ENCODE measurements around the gene RNF180.
"Not testable (repeated sequence)": the region's sequence is repeated elsewhere in the genome, so short reads cannot be mapped to it uniquely, and the experiment has no call there.

Gene RNF180

DNA sequence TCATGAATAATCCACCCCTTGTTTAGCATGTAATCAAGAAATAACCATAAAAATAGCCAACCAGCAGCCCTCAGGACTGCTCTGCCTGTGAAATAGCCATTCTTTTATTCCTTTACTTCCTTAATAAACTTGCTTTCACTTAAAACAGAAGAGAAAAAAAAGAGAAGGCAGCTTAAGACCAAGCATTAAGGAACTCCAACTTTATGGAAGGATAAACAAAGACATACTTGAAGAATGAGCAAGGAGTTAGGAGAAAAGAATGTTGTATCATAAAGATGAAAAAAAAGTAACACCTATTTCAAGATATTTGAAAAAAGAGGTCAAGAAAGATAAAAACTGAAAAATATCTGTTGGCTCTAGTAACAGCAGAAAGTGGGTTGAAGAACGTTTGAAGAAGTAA lies 107.6 kb downstream of the RNF180 start:
- no peak for DNase-seq (ENCODE audit: low read depth in 2 of 2)

DNA sequence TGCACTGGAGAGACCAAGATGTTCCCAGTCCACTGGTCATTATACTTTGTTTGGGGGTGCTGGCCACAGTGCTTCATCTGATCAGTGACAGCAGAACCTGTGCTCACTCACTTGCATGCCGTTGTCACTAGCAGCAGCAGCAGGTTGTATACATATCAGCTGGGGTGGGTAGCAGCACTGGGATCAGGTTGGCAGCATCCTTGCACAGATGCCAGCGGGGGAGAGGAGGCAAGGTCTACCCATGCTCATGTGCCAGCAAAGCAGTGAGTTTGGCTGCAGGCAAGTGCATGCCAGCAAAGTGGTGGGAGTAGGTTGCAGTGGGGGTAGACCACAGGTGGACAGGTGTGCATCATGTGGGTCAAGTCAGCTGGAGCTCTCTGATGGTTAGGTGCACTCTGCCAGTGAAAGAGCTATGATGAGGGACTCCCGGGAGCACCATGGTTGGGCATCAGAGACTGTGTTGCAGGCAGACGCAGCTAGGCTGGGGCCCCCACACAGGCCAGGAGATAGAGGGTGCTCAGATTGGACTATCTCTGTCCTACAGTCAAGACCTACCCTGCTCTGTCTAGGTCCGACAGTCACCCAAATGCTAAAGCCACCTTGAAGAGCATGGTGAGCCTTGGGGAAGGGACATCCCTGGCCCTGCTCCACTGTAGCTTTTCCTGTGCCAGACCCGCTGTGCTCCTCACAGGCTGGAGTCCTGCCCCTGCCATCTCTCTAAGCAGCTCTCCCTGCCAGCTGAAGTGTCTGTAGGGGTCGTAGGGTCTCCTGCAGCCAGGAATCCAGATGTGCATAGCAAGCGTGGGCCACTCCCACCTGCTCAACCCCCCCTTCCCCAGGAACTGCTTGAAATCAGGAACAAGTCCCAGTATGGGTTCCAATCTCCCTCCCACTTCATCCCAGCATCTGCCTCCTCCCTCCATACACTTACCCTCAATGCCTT lies 119.8 kb downstream of the RNF180 start:
- DNase-seq (ENCODE audit: low read depth in 2 of 2): no peak

DNA sequence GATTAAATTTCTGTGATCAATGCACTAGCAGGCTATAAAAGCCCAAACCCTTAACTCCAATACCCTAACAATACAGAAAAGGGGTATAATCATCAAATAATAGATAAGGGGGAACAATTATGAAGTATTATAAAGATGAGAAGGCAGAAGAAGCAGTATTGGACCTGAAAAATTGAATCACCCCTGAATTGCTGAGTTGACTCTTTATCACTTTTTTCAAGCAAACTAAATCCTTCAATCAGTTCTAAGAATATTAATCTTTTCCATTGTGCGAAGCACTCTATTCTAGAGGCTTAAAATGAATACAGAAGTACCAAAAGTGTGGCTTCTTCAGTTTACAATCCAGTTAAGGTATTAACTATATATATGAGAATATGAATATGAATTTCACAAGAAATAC lies 120.7 kb downstream of the RNF180 start:
- DNase-seq (ENCODE audit: low read depth in 2 of 2): no peak

DNA sequence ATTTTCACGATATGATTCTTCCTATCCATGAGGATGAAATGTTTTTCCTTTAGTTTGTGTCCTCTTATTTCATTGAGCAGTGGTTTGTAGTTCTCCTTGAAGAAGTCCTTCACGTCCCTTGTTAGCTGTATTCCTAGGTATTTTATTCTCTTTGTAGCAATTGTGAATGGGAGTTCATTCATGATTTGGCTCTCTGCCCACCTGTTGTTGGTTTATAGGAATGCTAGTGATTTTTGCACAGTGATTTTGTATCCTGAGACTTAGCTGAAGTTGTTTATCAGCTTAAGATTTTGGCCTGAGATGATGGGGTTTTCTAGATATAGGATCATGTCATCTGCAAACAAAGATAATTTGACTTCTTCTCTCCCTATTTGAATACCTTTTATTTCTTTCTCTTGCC lies 122.9 kb downstream of the RNF180 start:
- DNase-seq (ENCODE audit: low read depth in 2 of 2): not testable (repeated sequence)

DNA sequence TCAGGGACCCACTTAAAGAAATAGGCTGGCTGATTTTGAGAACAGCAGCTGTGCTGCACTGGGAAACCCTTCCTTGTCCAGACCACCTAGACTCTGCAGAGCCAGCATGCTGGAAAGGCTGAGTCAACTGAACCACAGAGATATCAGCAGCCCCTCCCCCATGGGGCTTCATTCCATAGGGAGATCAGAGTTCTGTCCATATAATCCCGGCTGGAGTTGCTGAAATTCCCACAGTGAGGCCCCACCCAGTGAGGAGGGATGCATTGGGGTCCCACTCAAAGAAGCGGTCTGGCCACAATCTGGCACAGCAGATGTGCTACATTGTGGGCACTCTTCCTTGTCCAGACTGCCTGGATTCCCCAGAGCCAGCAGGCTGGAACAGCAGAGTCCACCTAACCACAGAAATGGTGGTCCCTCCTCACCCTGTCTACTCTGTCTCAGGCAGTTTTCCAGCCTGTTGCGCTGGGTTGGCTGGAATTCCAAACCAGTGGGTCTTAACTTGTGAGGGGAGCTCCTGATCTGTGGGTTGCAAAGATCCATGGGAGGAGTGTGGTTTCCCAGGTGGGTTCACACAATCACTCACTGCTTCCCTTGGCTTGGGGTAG lies 127.1 kb downstream of the RNF180 start:
- no peak for DNase-seq (ENCODE audit: low read depth in 2 of 2)

DNA sequence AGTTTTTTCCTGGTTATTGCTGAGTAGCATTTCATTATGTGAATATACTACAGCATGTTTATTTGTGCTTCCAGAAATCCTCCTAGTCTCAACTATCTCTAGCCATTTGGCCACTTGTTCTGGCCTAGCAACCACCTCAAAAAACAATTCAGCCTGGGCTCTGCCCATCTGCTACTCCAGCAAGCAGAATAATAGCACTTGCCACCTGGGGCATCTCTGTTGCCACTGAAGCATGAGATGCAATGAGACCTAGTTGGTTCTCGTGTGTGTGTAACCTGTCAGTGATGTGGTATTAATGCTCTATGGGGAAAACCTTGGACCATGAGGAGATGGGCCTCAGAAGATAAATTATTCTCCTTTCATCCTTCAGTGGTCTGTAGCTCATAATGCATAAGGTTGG lies 129.5 kb downstream of the RNF180 start:
- no peak for DNase-seq (ENCODE audit: low read depth in 2 of 2)

DNA sequence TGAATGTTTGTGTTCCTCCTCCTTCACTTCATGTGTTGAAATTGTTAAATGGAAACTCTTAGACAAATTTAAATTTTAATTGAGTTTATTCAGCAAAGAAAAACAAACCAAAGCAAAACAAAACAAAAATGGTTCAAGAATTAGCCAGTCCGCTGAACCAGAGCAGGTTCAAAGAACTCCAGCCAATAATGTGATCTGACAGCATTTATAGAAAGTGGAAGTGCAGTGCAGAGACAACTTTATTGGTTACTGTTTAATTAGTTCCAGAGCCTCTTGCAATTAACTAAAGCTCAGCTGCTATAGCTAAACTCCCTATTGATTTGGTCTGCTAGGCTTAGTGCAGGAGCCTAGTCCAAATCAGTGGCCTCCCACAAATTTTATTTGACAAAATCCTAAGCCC lies 132.9 kb downstream of the RNF180 start:
- no peak for DNase-seq (ENCODE audit: low read depth in 2 of 2)

DNA sequence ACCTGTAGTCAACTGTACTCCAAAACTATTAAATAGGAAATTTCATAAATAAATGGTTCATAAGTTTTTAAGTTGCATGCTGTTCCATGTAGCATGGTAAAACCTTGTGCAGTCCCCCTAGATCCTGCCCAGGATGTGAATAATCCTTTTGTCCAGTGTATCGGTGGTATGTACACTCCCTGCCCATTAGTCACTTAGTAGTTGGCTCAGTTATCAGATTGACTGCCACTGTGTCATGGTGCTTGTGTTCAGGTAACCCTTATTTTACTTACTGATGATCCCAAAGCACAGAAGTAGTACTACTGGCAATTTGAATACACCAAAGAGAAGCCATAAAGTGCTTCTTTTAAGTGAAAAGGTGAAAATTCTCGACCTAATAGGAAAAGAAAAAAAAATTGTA lies 134.2 kb downstream of the RNF180 start:
- no peak for DNase-seq (ENCODE audit: low read depth in 2 of 2)

DNA sequence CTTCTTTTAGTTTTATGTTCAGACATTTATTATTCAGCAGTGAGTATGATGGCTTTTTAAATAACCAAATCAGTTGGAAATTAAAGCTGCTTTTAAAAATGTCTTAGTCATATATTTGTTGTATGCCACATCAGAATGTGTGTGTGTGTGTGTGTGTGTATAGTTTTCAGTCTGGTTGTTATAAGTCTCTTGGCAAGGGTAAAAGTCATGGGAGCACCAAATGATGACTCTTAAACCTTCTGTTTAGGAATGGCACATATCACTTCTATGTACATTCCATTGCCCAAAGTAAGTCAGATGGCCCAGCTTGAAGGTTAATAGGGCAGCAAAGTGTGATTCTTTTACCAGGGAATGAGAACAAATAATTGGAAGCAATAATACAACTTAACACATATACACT lies 135.9 kb downstream of the RNF180 start:
- DNase-seq (ENCODE audit: low read depth in 2 of 2): no peak

DNA sequence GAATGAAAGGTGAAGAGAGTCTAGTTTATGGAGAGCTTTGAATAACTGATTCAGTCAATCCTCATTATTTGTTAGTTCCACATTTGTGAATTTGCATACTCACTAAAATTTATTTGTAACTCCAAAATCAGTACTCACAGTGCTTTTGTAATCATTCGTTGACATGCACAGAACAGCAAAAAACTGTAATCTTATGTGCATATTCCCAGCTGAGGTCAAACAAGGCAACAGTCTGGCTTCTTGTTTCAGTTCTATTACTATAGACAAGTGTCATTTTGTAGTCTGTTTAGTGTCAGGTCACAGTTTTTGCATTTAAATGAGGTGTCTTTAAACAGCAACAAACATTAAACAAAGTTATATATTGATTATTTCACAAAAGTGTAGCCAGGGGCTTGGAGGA lies 142.5 kb downstream of the RNF180 start:
- no peak for DNase-seq (ENCODE audit: low read depth in 2 of 2)

DNA sequence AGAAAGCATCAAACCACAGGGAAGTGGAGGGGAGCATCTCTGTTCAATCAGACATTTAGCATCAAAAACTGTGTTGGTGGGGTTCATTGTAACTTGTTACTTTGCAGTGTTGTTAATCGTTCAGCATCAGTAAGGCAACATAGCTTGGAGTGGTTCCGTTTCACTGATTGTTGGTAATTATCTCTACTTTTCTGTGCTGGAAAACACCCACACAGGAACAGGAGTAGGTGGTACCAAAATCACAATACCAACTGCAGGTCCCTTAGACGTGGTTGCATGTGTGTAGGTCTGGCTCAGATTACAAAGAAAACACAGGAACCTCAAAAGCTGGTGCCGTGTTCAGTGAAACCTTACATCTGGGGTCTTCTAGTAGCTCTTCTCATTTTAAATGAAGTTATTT lies 146.8 kb downstream of the RNF180 start:
- no peak for DNase-seq (ENCODE audit: low read depth in 2 of 2)

DNA sequence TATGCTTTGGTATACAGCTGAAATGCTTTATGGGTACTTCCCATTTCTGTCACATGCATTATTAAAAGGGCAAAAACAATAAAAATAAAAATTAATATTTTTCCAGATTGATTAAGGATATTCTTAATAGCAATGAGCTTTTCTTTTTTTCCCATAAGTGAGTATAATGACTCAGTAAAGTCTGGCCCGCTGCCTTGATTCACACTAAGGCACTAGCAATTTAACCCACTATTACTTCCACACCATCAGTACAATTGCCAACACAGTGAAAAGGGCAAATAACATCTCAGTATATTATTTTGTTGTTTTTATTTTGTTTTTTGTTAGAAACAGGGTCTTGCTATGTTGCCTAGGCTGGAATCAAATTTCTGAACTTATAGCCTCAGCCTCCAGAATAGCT lies 150.1 kb downstream of the RNF180 start:
- no peak for DNase-seq (ENCODE audit: low read depth in 2 of 2)

DNA sequence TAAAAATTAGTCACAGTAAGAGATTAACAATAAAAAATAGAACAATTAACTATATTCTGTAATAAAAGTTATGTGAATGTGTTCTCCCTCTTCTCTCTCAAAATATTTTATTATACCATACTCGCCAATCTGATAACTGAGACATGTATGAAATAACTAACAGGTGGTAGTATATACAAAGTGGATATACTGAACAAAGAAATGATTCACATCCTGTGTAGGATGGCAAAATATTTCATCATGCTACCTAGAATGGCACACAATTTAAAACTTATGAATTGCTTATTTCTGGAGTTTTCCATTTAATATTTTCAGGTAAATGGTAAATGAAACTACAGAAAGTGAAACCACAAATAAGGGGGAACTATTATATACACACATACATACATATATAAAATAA lies 152.5 kb downstream of the RNF180 start:
- DNase-seq (ENCODE audit: low read depth in 2 of 2): no peak

DNA sequence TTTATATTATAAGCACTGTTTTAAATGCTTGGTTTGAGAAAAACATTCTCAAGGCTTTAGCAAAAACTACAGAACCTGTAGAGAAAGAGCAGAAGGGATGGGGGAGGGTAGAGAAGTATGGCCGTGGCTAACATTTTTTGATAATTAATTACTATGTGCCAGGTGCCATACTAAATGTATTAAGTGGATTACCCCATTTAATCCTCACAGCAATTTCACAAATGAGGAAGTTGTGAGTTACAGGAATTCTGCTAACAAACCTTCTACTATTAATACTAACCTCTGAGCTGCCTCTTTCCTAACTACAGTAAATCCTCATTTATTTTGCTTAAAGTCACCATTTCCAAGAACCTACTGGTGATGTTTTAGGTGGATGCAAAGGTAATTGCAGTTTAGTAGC lies 157.9 kb downstream of the RNF180 start:
- no peak for DNase-seq (ENCODE audit: low read depth in 2 of 2)

DNA sequence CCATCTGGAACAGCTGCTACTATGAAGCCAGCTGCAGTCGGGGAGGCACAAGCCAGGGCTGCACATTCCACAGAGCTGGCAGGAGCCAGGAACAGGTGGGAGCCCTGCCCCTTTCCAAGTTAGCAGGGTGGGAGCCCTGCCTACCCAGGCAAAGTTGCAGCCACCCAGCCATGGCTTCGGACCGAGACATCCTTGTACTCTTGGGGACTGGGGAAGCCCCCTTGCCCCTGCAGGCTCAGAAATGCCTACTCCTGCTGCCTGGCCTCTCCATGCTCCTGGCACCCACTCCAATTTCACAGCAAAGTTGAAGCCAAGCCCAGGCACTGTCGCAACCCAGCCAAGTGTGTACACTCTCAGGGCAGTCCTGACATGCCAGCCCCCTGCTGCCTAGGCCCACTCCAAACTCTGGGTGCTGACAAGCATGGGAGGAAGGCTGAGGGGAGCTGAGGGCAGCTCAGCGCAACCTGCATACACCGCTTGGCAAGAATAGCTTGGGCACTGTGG lies 165.1 kb downstream of the RNF180 start:
- DNase-seq (ENCODE audit: low read depth in 2 of 2): no peak

DNA sequence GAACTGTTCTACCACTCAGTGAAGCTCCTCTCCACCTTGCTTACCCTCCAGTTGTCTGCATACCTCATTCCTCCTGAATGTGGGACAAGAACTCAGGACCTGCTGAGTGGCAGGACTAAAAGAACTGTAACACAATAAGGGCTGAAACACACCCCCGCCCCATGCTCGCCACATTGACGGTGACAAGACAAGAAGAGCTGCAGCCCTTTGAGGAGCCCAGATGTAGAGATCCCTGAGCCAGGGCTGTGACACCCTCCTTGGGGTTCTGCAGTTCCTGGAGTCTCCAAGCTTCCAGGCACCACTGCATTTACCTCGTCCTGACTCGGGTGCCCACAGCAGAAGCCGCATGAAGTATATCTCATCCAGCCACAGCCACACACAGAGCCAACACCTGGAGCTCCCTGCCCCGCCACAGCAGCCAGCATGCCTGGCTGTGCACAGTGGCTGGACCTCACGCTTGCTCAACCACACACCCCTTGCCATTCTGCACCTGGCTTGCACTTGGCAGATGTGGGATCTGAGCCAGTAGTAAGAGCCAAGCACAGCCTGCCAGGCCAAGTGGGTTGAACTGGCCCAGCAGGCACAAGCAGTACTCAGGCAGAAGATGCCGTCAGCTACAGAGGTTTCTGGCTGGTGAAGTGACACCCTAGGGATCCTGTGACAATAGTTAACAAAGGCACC lies 166.1 kb downstream of the RNF180 start:
- DNase-seq (ENCODE audit: low read depth in 2 of 2): no peak

DNA sequence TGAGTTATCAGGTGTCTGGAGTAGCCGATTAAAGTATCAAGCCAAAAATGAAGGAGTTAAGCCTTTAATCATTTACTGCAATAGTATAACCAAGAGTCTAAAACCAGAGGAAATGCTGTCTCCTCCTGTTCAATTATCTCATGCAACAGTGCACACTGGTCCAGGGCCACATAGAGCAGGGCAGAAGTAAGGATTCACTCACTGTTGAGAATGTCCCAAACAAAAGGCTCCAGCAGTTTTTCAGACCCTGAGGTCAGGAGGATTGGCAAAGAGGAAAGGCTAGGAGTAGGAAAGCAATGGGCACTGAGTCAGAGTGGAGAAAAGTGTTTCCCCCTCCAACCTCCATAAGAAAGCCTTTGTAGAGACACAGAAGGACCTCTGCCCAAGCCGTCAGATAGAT lies 168.2 kb downstream of the RNF180 start:
- DNase-seq (ENCODE audit: low read depth in 2 of 2): no peak

DNA sequence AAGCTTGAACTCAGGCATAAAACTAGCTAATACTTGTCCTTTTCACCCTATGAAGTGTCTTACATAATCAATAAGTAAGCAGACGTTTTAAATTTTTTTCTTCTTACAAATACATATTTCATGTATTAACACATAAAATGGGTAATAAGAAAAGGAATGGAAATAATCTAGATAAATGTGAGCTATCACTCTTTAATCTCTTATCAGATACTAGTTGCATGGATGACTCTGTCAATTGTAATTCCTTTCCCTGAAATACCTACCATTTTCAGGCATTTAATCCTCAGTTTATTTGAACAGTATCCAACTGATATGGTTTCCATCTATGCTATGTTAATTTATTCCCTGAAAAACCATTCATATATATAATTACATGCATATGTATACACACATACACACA lies 174.1 kb downstream of the RNF180 start:
- no peak for DNase-seq (ENCODE audit: low read depth in 2 of 2)

DNA sequence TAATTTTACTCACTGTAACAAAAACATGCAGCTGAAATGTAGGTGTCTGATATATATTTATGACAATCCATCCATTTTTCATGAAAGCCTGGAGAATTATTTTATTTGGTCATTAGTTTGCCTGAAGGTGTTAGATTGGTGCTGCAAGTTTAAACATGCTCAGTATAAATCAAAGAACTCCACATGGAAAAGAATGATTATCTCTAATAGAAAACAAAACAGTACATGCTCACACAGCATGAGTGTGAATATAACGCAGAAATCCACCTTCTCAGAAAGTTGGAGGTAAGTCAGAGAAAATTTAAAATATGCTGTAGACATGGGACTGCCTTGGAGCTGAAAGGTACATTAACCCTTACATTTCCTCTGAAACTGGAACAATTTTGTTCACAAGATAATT lies 174.7 kb downstream of the RNF180 start:
- DNase-seq (ENCODE audit: low read depth in 2 of 2): no peak

DNA sequence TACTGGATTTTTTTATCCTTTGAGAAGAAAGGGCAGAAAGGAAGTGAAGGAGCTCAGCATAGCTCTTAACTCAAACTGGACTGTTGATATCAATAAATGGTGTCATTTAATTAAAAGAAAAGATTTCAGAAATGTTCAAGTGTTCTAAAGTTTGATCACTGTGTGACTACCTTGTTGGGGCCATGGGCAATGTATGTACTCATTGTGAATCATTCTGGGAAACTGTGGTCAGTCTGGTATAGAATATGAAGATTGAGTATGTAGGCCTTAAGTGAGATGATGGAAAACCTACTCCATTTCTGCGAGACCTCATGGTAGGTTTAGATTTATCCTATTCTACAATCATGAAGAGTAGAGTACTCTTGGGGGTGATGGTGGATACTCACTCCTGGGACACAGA lies 175.7 kb downstream of the RNF180 start:
- no peak for DNase-seq (ENCODE audit: low read depth in 2 of 2)

DNA sequence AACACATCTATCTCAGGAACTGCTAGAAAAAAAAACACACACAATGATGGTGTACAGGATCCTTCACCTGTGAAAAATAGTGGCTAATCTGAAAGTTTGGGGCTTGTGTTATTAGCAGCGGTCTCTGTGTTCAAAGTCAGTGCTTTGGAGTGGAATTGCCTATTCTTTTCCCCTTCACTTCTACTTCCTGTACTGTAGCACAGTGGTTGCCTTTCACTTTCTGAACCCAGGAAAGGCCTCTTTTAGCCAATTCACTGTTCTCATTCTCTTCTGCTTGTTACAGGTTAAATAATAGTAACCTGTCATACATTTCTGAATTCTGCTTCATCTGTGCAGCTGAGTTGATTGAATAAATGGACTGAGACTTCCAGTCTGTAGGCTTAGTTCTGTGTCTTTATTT lies 178.9 kb downstream of the RNF180 start:
- DNase-seq (ENCODE audit: low read depth in 2 of 2): no peak

DNA sequence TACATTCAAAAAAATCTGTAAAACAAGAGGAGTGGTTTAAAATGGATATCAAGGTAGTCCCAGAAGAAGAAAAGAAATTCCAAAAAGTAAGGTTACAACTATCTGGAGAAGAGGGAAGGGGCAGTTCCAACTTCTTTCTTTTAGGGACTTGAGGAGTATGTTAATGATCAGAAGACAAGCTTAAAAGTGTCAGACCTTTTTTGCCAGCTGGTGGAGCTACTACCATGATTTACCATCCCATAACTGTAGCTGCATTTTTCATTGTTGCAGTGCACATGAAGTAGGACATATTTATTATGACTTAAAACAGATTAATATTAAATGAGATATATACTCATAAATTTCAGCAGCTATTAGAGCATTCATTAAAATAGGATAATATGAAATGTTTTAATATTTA lies 181.7 kb downstream of the RNF180 start:
- no peak for DNase-seq (ENCODE audit: low read depth in 2 of 2)

DNA sequence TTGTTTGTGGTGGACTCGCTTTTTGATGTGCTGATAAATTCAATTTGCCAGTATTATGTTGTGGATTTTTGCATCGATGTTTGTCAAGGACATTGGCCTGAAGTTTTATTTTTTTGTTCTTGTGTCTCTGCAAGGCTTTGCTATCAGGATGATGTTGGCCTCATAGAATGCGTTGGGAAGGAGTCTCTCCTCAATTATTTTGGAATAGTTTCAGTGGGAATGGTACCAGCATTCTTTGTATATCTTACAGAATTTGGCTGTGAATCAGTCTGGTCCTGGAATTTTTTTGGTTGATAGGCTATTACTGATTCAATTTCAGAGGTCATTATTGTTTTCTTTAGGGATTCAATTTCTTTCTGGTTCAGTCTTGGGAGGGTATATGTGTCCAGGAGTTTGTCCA lies 198.8 kb downstream of the RNF180 start:
- DNase-seq (ENCODE audit: low read depth in 2 of 2): no peak

All from stimulated activated CD4-positive, alpha-beta T cell treated with anti-CD3 and anti-CD28 coated beads, Interleukin-15, amount 100 ng/mL, for 48 hours (primary cell).